ENCODE results near the gene TNKS2. TPM values are rescaled to one million over a fixed set of nuclear protein-coding genes. Genes with fewer than 3 reads are reported as not detected.

The TNKS2 gene
- total and polyA plus RNA-seq, 2 of the 13 experiments (the other 11 are each of a cell fraction or from before 2014, with no cell fraction given) = 15.2 to 19.4 TPM

- BruUV-seq (replicated peaks) = no TSS peak
- Histone ChIP-seq H3K4me1 (ENCODE audit: insufficient read depth, low read length) (peaks cover 50% of the 10 kb centered on the region), H3K79me2 (ENCODE audit: insufficient read depth, low read length) (no peaks in the 10 kb centered on the region), H3K27me3 (ENCODE audit: control insufficient read depth in 1 of 2, insufficient read depth in 2 of 2, low read length in 2 of 2) (peaks cover 0 to 10% of the 10 kb centered on the region in 2 experiments; a peak in 1 of 5 replicates), H2AFZ (ENCODE audit: low read length) (no peak overlapping the region), H3K4me2 (ENCODE audit: low read depth, low read length) (peak overlapping the region; percentile 93), H3K9ac (ENCODE audit: insufficient read depth, low read depth, low read length) (no peak overlapping the region), H4K20me1 (ENCODE audit: insufficient read depth, low read length) (no peaks in the 10 kb centered on the region), H3K9me3 (ENCODE audit: low read length) (no peaks in the 10 kb centered on the region), H3K27ac (ENCODE audit: extremely low read length, insufficient read depth, low read length) (peak overlapping the region; percentile 20), H3K36me3 (replicated peaks in 1 of 2; ENCODE audit: control insufficient read depth in 1 of 2, insufficient read depth in 2 of 2, low read length in 2 of 2) (no peaks in the 10 kb centered on the region), H3K4me3 (replicated peaks in 1 of 3; ENCODE audit: insufficient read depth in 1 of 3, low read depth in 2 of 3, low read length in 3 of 3) (peak overlapping the region; percentile 56 to 69 (median 60); a peak in 5 of 6 replicates)
- WGBS (ENCODE audit: low lambda C conversion rate) = 13% methylated on average over 6 of the region's 6 CpGs
- intact Hi-C loops (cut with micrococcal nuclease; ENCODE audit: unreplicated experiment) (no loop called here), in situ Hi-C loops (cut with HindIII; ENCODE audit: extremely low pct_ligation_motif_present, low pct_unique_long_range_greater_than_20kb) (no loop called here)
- no peak for DNase-seq (ENCODE audit: low spot score)
- ATAC-seq = no peak
- ChIA-PET CTCF (ENCODE audit: low intra/inter-chr PET ratio, low total read pairs) (no interaction called here), POLR2A (interaction anchor here (1.0 to 2.0 kb wide), 3 partner anchors 21 to 89 kb away, joined by 3 to 13 read pairs (median 4); partner anchors contain the start of genes BTAF1, FGFBP3 and TNKS2)
- no peak for FAIRE-seq
- TF ChIP-seq ZMAT3 (CRISPR knock-in tag; conservative IDR thresholded peaks at IDR 0.05) (no peak), POGK (CRISPR knock-in tag; conservative IDR thresholded peaks at IDR 0.05) (no peak), SIX1 (CRISPR knock-in tag; IDR thresholded peaks at IDR 0.05; ENCODE audit: borderline replicate concordance) (peak; percentile 61; the same call in 1 of the 2 replicates), ZNF235 (CRISPR knock-in tag; IDR thresholded peaks at IDR 0.05; ENCODE audit: borderline replicate concordance) (no peak), ELF4 (CRISPR knock-in tag; IDR thresholded peaks at IDR 0.05; ENCODE audit: borderline replicate concordance) (no peak), SP5 (CRISPR knock-in tag; IDR thresholded peaks at IDR 0.05; ENCODE audit: borderline replicate concordance, low read depth) (no peak), MYC (CRISPR knock-in tag; IDR thresholded peaks at IDR 0.05; ENCODE audit: borderline replicate concordance) (no peak), ZNF83 (CRISPR knock-in tag; IDR thresholded peaks at IDR 0.05; ENCODE audit: borderline replicate concordance) (no peak), ZNF318 (CRISPR knock-in tag; IDR thresholded peaks at IDR 0.05) (no peak), ETV6 (CRISPR knock-in tag; conservative IDR thresholded peaks at IDR 0.05) (no peak), ADNP (CRISPR knock-in tag; IDR thresholded peaks at IDR 0.05) (no peak)
- TF ChIP-seq, protein P1, sequence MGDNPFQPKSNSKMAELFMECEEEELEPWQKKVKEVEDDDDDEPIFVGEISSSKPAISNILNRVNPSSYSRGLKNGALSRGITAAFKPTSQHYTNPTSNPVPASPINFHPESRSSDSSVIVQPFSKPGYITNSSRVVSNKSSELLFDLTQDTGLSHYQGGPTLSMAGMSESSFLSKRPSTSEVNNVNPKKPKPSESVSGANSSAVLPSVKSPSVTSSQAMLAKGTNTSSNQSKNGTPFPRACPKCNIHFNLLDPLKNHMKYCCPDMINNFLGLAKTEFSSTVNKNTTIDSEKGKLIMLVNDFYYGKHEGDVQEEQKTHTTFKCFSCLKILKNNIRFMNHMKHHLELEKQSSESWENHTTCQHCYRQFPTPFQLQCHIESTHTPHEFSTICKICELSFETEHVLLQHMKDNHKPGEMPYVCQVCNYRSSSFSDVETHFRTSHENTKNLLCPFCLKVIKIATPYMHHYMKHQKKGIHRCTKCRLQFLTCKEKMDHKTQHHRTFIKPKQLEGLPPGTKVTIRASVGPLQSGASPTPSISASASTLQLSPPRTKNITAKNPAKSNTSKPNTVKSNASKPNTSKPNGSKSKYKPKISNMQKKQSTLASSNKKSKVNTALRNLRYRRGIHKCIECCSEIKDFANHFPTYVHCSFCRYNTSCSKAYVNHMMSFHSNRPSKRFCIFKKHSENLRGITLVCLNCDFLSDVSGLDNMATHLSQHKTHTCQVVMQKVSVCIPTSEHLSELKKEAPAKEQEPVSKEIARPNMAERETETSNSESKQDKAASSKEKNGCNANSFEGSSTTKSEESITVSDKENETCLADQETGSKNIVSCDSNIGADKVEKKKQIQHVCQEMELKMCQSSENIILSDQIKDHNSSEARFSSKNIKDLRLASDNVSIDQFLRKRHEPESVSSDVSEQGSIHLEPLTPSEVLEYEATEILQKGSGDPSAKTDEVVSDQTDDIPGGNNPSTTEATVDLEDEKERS (CRISPR knock-in tag; IDR thresholded peaks at IDR 0.05) = no peak
These were observed 88.7 kb downstream of the TNKS2 start for GRCh38 chr10:91886954-91887271.
